ENCODE measurements around the gene IER5L.

IER5L gene

DNA sequence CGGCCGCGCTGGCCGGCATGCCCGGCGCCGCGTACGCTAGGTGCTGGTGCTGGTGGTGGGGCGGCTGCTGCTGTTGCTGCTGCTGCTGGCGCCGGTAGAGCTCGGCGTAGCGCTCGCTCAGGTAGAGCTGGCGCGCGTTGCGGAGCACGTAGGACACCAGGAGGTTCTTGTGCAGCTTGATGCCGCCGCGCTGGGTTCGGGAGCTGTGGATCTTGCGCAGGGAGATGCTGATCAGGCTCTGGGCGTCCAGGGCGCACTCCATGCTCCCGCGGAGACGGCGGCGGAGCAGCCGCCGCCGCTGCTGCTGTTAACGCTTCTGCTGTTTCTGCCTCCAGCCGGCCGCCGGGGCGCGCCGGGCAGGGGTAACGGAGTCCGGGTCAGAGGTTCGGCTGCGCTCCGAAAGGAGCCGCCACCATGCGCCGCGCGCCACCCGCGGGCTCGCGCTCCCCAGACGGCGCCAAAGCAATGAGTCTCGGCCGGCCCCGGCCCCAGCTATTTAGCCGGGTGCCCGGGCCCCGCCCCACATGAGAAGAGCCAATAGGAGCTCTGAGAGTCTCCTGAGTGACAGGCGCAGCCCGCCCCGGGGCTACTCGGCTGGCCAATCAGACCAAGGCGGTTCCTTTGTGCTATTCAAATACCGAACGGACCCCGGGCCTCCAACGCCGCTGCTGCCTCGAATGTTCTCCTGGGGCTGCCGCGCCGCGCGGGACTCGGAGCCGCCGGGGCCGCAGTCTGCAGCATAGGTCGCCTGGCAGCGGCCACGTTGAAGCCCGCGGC, at the start of gene IER5L:
Gene IER5L, minus strand, starts transcription at position 471 of the 777 bp plus-strand sequence. Its CDS starts 209 bp downstream, at position 262.
- Histone ChIP-seq H3K4me3 (ENCODE audit: low read length) (peak within 1 kb of the TSS; percentile 74), H3K27me3 (ENCODE audit: control insufficient read depth, insufficient read depth, low read length) (peaks cover 94% of the 10 kb centered on the region), H3K9me3 (ENCODE audit: control insufficient read depth, low read depth, low read length) (no peaks in the 10 kb centered on the region), H3K36me3 (ENCODE audit: control insufficient read depth, low read depth, low read length) (no peaks in the 10 kb centered on the region), H3K27ac (ENCODE audit: low read length) (no peak within 1 kb of the TSS), H3K9ac (ENCODE audit: low read length) (peak within 1 kb of the TSS; percentile 30), H3K4me1 (ENCODE audit: control insufficient read depth, low read depth, low read length) (peaks cover 18% of the 10 kb centered on the region)

DNA sequence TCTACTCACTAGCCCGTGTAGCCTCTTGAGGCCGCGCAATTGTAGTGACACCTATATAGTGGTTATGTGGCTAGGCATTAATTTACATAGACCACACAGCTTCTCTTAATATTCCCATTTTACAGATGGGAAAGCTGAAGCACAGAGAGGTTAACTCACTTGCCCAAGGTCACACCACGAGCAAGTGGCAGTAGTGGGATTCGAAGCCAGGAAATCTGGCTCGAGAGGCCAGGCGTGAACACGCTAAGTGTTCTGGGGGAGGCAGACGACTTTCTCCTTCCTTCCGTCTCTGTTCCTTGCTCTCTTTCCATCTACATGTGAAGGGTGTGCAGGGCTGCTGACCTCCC, 49.8 kb upstream of the IER5L start:
- Histone ChIP-seq H3K27ac (ENCODE audit: low read length) (no peak overlapping the region), H3K9ac (ENCODE audit: low read length) (no peak overlapping the region), H3K4me3 (ENCODE audit: low read length) (no peak overlapping the region), H3K4me1 (ENCODE audit: control insufficient read depth, low read depth, low read length) (peaks cover 6% of the 10 kb centered on the region), H3K36me3 (ENCODE audit: control insufficient read depth, low read depth, low read length) (no peaks in the 10 kb centered on the region), H3K9me3 (ENCODE audit: control insufficient read depth, low read depth, low read length) (no peaks in the 10 kb centered on the region), H3K27me3 (ENCODE audit: control insufficient read depth, insufficient read depth, low read length) (no peaks in the 10 kb centered on the region)

DNA sequence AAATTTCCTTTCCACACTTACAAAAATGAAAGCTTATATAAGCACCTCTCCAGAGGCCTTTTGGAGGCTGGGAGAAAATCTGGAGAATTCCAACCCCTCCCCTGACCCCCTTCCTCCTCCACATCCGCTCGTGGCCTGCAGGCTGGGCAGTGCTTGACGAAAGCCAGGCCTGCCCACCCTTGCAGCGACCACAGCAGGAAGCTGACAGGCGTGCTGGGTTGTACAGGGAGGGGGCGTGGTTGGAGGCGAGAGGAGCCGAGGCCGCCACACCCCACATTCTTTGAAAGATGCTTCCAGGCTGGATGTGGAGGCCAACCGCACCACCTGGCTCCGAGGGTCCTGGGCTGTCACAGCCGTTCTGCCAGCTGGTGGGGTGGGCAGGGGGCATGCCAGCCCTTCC, 47.8 kb upstream of the IER5L start:
- H3K9ac ChIP-seq (ENCODE audit: low read length) = no peak overlapping the region
- no peaks in the 10 kb centered on the region for H3K9me3 ChIP-seq (ENCODE audit: control insufficient read depth, low read depth, low read length)
- H3K36me3 ChIP-seq (ENCODE audit: control insufficient read depth, low read depth, low read length) = no peaks in the 10 kb centered on the region
- no peak overlapping the region for H3K4me3 ChIP-seq (ENCODE audit: low read length)
- no peaks in the 10 kb centered on the region for H3K27me3 ChIP-seq (ENCODE audit: control insufficient read depth, insufficient read depth, low read length)
- H3K4me1 ChIP-seq (ENCODE audit: control insufficient read depth, low read depth, low read length) = peaks cover 15% of the 10 kb centered on the region
- no peak overlapping the region for H3K27ac ChIP-seq (ENCODE audit: low read length)

GRCh38 chr9:129225490-129225778, 47.4 kb upstream of the IER5L start:
- no peak overlapping the region for H3K4me3 ChIP-seq (ENCODE audit: low read length)
- no peak overlapping the region for H3K27ac ChIP-seq (ENCODE audit: low read length)
- H3K36me3 ChIP-seq (ENCODE audit: control insufficient read depth, low read depth, low read length) = no peaks in the 10 kb centered on the region
- no peak overlapping the region for H3K9ac ChIP-seq (ENCODE audit: low read length)
- no peaks in the 10 kb centered on the region for H3K27me3 ChIP-seq (ENCODE audit: control insufficient read depth, insufficient read depth, low read length)
- peaks cover 15% of the 10 kb centered on the region for H3K4me1 ChIP-seq (ENCODE audit: control insufficient read depth, low read depth, low read length)
- H3K9me3 ChIP-seq (ENCODE audit: control insufficient read depth, low read depth, low read length) = no peaks in the 10 kb centered on the region

GRCh38 chr9:129224618-129225489, 46.8 kb upstream of the IER5L start:
- Histone ChIP-seq H3K9me3 (ENCODE audit: control insufficient read depth, low read depth, low read length) (no peaks in the 10 kb centered on the region), H3K36me3 (ENCODE audit: control insufficient read depth, low read depth, low read length) (no peaks in the 10 kb centered on the region), H3K27ac (ENCODE audit: low read length) (no peak overlapping the region), H3K4me3 (ENCODE audit: low read length) (no peak overlapping the region), H3K27me3 (ENCODE audit: control insufficient read depth, insufficient read depth, low read length) (no peaks in the 10 kb centered on the region), H3K4me1 (ENCODE audit: control insufficient read depth, low read depth, low read length) (peaks cover 15% of the 10 kb centered on the region), H3K9ac (ENCODE audit: low read length) (no peak overlapping the region)

DNA sequence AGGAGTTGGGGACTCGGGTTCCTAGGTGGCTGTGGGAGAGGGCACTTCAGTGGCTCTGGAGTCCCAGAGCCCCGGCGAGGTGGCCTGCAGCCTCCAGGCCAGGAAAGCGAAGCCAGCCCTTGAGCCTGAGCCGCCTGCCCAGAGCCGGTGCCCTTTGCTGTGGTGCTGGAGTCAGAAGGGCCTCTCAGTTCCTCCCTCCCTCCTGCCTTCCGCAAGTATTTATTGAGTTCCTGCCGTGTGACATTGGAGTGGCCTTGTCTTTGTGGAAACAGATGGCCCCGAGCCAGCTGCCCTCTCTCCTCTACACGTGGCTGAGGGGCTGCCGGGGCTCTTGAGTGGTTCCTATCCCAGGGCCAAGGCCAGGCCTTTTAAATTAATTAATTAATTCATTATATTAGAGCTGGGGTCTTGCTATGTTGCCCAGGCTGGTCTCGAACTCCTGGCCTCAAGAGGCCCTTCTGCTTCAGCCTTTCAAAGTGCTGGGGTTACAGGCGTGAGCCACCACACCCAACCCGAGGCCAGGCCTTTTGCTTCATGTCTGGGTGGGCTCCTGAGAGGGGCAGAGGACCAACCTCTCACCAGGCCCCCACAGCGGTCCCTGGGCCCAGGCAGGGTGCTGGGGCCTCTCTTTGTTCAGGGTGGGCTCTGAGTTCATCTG, 45.6 kb upstream of the IER5L start:
- no peaks in the 10 kb centered on the region for H3K9me3 ChIP-seq (ENCODE audit: control insufficient read depth, low read depth, low read length)
- H3K4me1 ChIP-seq (ENCODE audit: control insufficient read depth, low read depth, low read length) = peaks cover 15% of the 10 kb centered on the region
- H3K27ac ChIP-seq (ENCODE audit: low read length) = no peak overlapping the region
- no peaks in the 10 kb centered on the region for H3K36me3 ChIP-seq (ENCODE audit: control insufficient read depth, low read depth, low read length)
- no peak overlapping the region for H3K4me3 ChIP-seq (ENCODE audit: low read length)
- H3K27me3 ChIP-seq (ENCODE audit: control insufficient read depth, insufficient read depth, low read length) = no peaks in the 10 kb centered on the region
- no peak overlapping the region for H3K9ac ChIP-seq (ENCODE audit: low read length)

- no peaks in the 10 kb centered on the region for H3K27me3 ChIP-seq (ENCODE audit: control insufficient read depth, insufficient read depth, low read length)
These were observed 44.8 kb upstream of the IER5L start for GRCh38 chr9:129222819-129223218.

GRCh38 chr9:129221979-129222635, 44.0 kb upstream of the IER5L start:
- no peak overlapping the region for H3K4me3 ChIP-seq (ENCODE audit: low read length)
- no peaks in the 10 kb centered on the region for H3K9me3 ChIP-seq (ENCODE audit: control insufficient read depth, low read depth, low read length)
- no peaks in the 10 kb centered on the region for H3K36me3 ChIP-seq (ENCODE audit: control insufficient read depth, low read depth, low read length)
- no peak overlapping the region for H3K9ac ChIP-seq (ENCODE audit: low read length)
- peaks cover 15% of the 10 kb centered on the region for H3K4me1 ChIP-seq (ENCODE audit: control insufficient read depth, low read depth, low read length)
- H3K27me3 ChIP-seq (ENCODE audit: control insufficient read depth, insufficient read depth, low read length) = no peaks in the 10 kb centered on the region
- H3K27ac ChIP-seq (ENCODE audit: low read length) = no peak overlapping the region

More at GRCh38 chr9:129222819-129223218, 44.8 kb upstream of the IER5L start:
- Histone ChIP-seq H3K4me1 (ENCODE audit: control insufficient read depth, low read depth, low read length) (peaks cover 15% of the 10 kb centered on the region), H3K4me3 (ENCODE audit: low read length) (no peak overlapping the region), H3K9ac (ENCODE audit: low read length) (no peak overlapping the region), H3K36me3 (ENCODE audit: control insufficient read depth, low read depth, low read length) (no peaks in the 10 kb centered on the region), H3K27ac (ENCODE audit: low read length) (no peak overlapping the region), H3K9me3 (ENCODE audit: control insufficient read depth, low read depth, low read length) (no peaks in the 10 kb centered on the region)

DNA sequence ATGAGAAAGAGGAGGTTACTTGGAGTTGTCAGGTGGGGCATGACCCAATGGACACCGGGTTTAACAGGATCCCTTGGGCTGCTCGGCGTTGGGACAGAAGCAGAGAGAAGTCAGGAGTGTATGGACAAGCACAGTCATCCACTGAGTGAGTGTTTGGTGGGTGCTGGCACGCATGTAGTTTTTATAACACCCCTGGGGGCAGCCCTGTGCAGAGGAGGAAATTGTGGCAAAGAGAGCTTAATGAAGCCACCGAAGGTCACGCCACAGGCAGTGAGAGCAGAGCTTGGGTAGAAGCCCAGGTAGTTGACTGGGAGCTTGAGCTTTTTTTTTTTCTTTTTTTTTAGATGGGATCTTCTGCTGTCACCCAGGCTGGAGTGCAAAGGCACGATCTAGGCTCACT, 43.2 kb upstream of the IER5L start:
- no peak overlapping the region for H3K4me3 ChIP-seq (ENCODE audit: low read length)
- H3K4me1 ChIP-seq (ENCODE audit: control insufficient read depth, low read depth, low read length) = peaks cover 14% of the 10 kb centered on the region
- no peak overlapping the region for H3K9ac ChIP-seq (ENCODE audit: low read length)
- H3K9me3 ChIP-seq (ENCODE audit: control insufficient read depth, low read depth, low read length) = no peaks in the 10 kb centered on the region
- no peaks in the 10 kb centered on the region for H3K36me3 ChIP-seq (ENCODE audit: control insufficient read depth, low read depth, low read length)
- H3K27ac ChIP-seq (ENCODE audit: low read length) = no peak overlapping the region
- H3K27me3 ChIP-seq (ENCODE audit: control insufficient read depth, insufficient read depth, low read length) = no peaks in the 10 kb centered on the region

DNA sequence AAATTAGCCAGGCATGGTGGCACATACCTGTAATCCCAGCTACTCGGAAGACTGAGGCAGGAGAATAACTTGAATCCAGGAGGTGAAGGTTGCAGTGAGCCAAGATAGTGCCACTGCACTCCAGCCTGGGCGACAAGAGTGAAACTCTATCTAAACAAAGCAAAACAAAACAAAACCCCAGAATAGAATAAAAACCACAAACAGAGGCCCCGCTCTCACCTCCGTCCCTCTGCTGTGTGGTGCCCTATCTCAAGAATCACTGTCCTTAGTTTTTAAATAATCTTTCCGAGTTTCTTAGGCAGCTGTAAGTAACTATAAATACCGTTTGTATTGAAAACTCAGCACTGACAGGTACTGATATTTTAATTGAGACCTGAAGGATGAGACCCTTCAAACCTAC, 42.7 kb upstream of the IER5L start:
- H3K27ac ChIP-seq (ENCODE audit: low read length) = no peak overlapping the region
- H3K9me3 ChIP-seq (ENCODE audit: control insufficient read depth, low read depth, low read length) = no peaks in the 10 kb centered on the region
- no peak overlapping the region for H3K4me3 ChIP-seq (ENCODE audit: low read length)
- H3K36me3 ChIP-seq (ENCODE audit: control insufficient read depth, low read depth, low read length) = no peaks in the 10 kb centered on the region
- no peaks in the 10 kb centered on the region for H3K27me3 ChIP-seq (ENCODE audit: control insufficient read depth, insufficient read depth, low read length)
- no peak overlapping the region for H3K9ac ChIP-seq (ENCODE audit: low read length)
- peaks cover 11% of the 10 kb centered on the region for H3K4me1 ChIP-seq (ENCODE audit: control insufficient read depth, low read depth, low read length)

DNA sequence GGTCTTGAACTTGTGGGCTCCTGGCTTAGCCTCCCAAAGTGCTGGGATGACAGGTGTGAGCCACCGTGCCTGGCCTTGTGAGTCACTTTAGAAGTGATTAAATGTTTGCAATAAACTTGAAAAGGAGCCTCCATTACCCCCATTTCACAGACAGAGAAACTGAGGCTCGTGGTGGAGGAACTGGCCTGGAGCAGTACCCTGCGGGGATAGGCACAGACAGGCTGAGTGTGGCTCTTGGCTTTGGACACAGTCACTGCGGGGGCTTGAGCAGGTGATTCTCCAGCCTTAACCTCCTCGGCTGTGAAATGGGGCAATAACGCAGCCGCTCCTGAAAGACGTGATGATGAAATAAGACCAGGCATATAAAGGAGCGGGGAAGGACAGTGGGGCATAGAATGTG, 40.9 kb upstream of the IER5L start:
- Histone ChIP-seq H3K4me3 (ENCODE audit: low read length) (no peak overlapping the region), H3K36me3 (ENCODE audit: control insufficient read depth, low read depth, low read length) (no peaks in the 10 kb centered on the region), H3K4me1 (ENCODE audit: control insufficient read depth, low read depth, low read length) (peaks cover 8% of the 10 kb centered on the region), H3K27me3 (ENCODE audit: control insufficient read depth, insufficient read depth, low read length) (no peaks in the 10 kb centered on the region), H3K27ac (ENCODE audit: low read length) (no peak overlapping the region), H3K9me3 (ENCODE audit: control insufficient read depth, low read depth, low read length) (no peaks in the 10 kb centered on the region), H3K9ac (ENCODE audit: low read length) (no peak overlapping the region)
